GM21515 (cell line): ENCODE data around the gene IL26.

Experiments
- ATAC-seq: cut with Tn5 transposase; IDR thresholded peaks from one replicate; pipeline ENCODE4 v1.9.1; 2021; ENCODE audit not compliant: unreplicated experiment

The IL26 gene, protein sequence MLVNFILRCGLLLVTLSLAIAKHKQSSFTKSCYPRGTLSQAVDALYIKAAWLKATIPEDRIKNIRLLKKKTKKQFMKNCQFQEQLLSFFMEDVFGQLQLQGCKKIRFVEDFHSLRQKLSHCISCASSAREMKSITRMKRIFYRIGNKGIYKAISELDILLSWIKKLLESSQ

DNA sequence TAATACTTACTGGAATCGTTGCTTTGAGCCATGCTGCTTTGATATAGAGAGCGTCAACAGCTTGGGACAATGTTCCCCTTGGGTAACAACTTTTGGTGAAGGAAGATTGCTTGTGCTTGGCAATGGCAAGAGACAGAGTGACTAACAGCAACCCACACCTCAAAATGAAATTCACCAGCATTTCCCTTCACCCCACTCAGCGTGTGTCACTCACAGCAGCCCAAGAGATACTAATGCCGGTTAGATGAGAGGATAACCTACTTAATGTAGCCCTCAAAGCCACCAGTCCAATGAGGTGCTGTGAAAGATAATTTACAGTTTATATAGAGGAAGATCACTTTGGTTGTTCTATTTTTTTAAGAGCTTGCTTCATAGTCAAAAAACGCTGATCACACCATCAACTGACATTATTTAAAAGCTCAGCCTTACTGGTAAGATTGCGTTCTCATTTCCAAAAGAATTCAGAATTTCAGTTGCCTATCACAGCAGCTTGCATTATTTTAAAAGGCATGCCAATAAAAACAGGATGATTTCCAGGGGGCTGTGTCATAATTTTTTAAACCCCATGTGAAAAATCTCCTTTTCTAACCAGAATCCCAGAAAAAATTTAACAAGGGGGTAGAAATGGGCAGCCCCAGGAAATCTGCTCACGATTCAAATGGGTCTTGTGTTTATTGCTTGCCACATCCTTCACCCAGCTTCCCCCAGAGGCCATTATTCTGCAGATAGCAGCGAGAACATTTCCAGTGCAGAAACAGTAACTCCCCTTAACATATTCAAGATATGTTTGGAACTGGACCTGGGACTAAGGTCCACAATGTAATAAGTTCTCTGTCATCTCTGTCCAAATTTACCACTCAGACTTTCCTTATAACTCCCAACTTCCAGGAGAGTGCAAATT, at the start of gene IL26:
Gene IL26, minus strand, starts transcription at position 235 of the 901 bp plus-strand sequence. Its CDS starts 54 bp downstream, at position 181.
- ATAC-seq = no peak

DNA sequence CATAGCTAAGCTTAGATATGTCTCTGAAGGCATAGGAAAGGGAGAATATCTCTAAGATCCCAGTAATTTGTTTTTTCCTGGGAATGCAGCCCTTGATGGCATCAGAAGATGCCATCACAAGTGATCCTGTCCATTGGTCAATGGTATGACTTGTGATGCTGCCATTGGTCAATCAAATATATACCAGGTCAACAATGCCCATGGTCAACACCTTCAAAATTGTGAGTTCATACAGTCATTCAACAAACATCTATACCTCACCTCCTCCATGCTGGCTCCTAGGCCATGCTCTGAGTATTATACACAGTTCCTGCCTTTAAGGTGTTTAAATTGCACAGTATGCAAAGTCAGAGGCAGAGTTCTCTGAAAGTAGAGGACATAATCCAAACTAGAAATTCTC, 47.1 kb upstream of the IL26 start:
- no peak for ATAC-seq

DNA sequence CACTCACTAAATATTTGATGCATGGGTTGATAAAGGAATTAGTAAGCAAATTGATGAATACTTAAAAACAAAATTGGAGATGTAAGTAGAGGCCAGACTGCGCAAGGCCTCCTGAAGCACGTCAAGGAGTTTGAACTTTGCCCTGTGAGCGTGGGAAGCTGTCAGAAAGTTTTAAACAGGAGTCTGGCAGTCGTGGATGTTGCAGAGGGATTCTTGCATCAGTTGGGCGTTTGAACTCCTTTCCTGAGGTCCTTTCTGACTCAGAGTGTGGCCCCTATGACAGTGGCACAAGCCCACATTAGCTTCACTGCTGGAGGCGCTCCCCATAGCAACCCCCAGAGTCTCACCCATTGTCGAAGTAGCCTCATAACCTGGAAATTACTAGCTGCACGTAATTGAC, 45.7 kb upstream of the IL26 start:
- no peak for ATAC-seq

DNA sequence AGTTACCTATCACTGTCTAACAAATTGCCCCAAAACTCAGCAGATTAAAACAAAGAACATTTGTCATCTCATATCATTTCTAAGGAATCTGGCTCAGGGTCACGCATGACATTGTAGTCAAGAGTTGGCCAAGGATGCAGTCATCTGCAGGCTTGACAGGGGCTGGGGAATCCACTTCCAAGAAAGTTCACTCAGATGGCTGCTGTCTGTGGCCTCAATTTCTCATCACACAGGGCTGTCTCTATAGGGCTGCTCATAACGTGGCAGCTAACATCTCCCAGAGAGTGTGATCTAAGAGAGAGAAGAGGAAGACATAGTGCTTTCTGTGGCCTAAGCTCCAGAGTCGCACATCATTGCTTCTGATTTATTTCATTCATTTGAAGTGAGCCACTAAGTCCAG, 44.7 kb upstream of the IL26 start:
- ATAC-seq = no peak

DNA sequence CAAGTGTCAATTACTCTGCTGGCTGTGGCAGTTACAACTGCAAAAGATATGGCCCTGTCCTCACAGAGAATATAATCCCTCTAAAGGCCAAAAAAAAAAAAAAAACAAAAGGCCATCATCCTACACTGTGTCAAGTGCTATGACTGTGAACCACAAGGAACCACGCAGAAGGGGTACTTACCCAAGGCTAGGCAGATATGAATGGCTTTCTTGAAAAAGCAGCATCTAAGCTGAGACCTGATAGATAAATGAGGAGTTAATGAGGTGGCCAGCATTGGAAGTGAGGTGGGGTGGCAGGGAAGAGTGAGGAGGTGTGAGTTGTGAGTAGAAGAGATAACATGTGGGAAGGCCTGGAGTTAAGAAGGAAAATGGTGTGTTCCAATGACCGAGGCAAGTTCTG, 44.2 kb upstream of the IL26 start:
- ATAC-seq = no peak

DNA sequence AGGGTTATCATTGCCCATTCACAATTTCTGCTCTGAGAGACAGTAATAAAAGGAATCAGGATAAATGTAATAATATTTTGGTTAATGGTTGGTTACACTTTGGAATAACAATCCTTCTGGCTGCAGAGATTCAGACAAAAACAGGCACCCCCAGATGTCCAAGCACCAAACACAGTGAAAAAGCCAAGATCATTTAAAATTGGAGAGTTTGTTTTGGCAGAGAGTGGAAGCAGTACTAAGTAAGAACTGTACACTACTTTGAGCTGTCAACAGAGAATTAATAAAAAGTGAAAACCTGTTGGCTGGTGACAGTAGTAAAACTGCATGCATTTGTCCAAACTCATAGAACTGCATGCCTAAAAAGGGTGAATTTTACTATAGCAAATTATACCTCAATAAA, 43.4 kb upstream of the IL26 start:
- no peak for ATAC-seq

DNA sequence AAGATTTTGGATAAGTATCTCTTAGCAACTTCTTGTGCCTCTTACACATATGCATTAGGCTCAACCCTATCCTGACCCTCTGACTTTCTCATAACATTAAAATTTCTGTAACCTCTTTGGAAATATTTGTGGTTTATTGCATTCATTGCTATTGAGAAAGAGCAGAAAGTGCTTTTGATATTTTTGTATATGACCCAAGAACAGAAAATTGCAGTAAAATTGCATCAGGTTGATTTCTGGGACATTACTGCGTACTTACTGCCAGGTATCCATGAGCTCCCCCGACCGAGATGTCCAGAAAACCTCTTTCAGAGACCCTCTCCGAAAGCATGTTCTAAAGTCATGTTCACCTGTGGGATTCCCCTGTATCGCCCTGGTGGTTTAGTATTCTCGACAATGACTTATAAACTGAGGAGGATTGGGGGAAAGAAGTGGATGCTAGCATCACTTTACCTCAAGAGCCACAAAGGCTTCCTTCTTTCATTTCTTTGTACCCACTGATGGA, 42.3 kb upstream of the IL26 start:
- ATAC-seq = no peak

DNA sequence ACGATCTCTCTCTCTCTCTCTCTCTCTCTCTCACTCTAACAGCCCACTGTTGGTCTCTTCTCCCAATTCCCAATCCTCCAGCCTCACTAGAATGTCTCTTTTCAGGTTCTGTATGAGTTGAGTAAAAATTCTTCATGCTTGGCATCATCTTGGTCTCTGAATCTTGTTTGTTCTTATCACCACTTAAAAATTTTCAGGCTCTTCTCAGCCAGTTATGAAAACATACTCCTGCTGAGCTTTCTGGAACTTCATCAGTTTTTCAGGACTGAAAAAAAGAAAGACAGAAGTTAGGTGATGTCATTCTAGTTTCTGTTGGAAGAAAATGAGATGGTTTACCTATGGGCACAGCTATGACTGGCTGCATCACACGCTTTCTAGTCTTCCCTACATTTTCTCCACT, 39.2 kb upstream of the IL26 start:
- ATAC-seq = no peak

DNA sequence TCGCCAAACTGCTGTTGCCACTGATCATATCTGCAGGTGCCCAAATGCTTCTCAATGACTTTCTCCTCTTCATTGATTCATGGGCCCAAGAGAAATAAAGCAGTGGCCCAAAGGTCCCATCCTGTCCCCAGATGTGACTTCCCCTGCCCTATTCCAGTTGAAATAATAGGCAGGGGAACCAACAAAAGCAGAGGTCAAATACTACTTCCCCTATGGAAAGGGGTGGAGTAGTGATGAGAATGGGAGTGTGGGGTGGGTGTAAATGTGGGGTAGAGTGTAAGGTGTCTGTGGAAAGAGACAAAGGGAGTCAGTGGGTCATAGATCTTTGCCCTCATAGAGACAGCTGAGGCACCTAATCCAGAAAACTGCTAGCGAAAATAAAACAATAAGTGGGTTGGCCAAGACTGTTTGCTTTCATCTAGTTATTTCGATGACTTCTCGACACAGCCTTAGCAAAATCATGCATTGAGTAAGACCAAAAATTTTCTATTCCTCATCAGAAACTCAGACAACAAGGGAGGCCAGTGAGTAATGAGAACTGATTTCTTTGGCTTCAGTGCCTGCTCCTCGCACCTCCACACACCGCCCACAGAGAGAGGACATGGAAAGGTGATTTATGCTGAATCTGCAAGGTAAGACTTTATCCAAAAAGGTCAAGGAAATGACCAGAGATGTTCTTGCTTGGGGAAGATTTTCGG, 38.7 kb upstream of the IL26 start:
- no peak for ATAC-seq

DNA sequence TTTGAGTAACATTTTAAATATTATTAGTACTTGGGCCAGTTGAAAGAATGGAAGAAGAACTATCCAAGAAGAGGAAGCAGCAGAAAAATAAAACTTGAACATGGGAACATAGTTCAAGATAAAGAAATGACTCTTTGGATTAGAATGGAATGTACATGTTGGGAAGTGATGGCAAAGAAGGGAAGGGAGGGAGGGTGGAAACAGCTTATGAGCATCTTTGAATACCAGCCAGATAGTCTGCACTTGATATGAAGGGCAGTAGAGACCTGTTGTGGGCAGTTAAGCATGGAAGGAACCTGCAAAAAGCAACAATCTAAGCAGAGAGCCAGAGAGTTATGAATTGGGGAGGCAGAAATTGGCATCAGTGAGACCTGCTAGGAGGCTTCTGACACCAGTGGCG, 37.8 kb upstream of the IL26 start:
- ATAC-seq = no peak

DNA sequence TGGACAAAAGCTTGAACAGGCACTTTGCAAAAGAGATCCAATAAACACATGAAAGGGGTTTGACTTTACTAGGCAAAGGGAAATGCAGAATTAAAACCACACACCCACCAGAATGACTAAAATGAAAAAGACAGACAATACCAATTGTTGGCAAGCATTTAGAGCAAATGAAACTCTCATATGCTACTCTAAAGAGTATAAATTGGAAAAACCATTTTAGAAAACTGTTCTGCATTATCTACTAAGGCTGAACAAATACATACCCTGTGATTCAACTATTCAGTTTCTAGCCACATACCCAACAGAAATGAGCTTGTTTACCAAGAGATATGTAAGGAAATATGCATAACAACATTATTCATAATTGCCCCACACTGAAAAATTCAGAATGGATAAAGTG, 36.3 kb upstream of the IL26 start:
- no peak for ATAC-seq

DNA sequence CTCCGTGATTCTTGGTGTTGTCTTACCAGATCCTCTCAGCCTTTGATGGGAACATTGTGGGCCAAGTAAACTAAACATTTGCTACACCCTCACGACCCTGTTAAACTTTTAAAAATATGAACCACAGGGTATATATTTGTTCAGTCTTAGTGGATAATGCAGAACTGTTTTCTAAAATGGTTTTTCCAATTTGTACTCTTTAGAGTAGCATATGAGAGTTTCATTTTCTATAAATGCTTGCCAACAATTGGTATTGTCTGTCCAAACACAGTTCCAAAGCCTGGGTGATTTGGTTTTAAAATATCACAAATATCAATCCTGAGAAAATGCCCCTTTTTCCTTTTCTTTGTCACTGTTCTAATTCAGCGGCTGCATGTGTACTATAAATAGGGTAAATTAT, 34.5 kb upstream of the IL26 start:
- ATAC-seq = no peak

DNA sequence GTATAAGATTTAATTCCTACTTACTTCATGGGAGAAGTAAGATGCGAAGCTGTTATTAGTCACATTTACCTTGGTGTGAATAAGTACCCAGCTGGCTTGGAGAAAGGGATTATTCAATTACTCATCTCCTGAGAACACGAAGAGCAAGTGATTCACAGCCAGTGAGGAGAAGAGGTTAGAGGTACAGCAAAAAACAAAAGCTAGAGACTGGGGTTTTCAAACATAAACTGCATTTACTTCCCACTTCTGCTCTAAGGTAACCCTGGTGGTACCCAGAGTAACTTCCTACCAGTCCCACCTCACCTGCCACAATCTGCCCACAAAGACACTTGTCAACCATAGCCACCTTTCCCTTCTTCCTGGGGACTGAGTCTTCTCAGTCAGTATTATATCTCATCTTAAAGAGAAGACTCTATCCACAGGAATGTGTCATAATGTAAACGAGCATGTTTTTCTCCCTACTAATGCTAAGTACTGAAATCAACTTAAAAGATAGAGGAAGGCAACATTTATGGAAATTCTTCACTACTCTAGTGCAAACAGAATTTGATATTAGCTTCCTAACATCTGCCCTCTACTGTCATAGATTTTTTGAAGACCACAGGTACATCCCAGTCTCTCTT, 33.8 kb upstream of the IL26 start:
- no peak for ATAC-seq

DNA sequence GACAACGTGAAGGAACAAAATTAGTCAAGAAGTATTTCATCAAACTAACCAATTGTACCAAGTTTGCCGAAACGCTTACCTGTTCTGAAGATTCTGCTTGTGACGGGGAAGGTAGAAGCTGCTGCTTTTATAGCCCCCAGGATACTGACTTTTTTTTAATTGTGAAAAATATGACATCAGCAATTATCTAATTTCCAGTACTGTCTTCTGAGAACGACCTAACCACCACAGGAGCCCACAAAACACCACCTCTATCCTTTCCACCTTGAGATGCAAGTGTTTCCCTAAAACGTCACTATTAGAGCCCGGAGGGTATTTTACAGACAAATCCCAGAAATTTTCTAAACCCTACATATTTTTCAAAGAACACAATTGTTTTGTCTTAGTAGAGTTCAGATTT, 27.9 kb upstream of the IL26 start, which contains the start of gene IL22:
Gene IL22, minus strand, starts transcription at position 101 of the 400 bp plus-strand sequence. CDS start 156 bp downstream, outside the sequence.
- ATAC-seq = no peak

DNA sequence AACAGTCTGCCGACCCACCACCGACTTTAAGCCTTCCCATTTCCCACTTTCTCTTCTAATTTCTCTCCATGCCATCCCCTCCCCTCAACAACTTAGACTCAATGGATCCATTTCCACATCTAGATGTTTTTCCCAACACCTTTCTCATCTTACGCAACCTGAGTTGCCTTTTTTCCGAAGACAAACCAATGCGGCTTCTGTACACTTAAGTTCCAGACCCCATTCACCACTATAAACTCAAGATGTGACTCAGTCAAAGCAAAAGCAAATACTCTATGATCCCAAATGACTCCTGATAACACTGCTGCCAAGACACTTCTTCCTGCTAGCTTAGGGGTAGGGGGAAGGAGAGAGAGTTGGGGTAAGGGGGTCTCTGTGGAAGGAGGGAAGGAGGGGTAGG, 26.5 kb upstream of the IL26 start:
- no peak for ATAC-seq

DNA sequence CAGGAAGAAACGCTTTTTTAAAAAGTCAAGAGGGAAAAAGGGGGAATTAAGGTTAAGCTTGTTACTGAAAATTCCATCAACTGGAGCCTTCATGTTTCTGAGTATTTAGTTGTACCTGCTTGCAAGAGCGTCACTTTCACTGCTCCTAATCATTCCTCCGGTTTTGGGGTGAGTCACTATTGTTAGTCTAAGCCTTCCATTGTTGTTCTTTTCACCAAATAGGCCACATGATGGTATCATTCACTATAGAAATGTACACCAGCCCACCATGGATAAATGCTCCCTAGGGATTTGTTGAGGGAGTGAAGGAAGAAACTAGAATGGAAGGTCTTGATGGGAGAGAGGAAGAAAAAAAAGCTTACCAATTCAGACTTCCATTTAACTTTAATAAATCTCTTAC, 24.8 kb upstream of the IL26 start:
- no peak for ATAC-seq

DNA sequence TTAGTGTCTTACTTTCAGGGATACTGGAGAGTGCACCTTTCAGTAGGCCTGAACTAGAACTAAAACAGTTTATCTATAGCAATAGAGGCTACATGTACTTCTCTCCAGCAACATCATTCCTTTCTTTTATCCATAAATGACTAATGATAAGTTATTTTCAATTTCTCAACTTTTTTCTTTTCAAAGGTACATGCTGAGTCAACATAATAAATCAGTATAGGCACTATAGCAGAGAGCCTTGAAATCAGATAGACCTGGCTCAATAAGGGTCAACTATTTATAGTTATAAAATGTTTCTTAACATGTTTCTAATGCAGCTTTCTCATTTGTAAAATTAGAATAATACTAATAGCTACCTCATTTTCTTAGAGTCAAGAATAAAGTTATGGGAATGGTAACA, 22.2 kb upstream of the IL26 start:
- no peak for ATAC-seq

DNA sequence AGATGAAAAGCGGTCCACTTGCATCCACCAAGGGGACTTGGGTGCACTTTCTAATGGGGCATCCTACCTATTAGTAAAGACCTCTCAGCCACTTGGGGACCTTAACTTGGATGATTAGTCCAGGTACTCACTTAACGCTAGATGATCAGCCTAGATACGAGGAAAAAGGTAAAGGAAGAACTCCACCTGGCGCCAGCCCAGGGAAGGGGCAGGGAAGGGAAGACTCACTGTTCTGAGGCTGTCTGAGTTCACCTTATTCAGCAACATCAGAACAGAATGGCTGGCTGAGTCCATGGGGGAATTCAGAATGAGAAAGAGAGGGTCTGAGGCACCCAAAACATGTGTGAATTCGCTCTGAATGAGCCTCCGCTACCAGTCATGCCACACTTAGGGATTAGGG, 20.7 kb upstream of the IL26 start:
- ATAC-seq = no peak

DNA sequence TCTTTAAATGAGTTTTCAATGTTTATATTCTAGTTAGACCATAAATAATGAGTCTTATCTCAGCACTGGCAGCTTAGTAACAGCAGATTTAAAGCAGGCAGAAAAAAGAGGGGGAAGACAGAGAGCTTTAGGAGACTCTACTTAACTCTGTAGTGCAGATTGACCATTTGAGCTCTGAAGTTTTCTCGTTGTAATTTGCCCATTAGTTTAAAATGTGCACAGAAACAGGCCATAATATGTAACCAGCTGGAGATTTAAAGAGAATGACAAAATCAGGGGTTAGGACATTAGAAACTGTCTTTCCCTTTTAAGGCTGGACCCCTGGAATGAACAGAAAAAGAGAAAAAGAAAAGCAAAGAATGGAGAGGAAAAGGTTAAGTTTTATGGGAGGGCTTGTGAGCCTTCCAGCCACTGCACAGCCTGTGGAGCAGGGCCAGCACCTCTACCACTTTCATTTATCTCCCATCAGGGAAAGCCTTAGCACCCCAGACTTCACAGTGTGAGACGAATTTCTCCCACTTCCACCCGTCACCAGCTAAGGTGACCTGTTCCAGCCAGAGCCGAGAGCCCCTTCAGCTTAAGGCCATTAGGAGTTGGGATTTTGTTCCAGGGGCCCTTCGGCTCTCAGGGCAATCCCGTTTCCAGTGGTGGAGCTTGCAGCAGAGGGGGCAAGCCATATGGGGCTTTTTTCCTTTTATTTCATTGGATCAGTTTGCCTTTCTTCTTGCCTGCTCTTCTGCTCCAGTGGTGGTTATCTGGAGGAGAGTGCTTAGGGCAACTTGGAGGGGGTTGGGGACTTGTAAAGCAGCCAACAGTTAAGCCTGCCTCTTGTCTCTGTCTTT, 19.8 kb upstream of the IL26 start:
- ATAC-seq = no peak

DNA sequence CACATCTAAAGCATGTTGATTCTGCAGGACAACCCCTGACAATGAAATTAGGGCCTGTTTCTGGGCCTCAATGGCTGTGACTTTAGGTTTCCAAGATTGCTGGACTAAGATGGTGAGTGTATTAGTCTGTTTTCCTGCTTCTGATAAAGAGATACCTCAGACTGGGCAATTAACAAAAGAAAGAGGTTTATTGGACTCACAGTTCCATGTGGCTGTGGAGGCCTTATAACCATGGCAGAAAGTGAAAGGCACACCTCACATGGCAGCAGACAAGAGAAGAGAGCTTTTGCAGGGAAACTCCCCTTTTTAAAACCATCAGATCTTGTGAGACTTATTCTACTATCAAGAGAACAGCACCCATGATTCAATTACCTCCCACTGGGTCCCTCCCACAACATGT, 17.2 kb upstream of the IL26 start:
- ATAC-seq = no peak
